ENCODE results near the gene TRAPPC8.
"Not testable (repeated sequence)": the region's sequence is repeated elsewhere in the genome, so short reads cannot be mapped to it uniquely, and the experiment has no call there.

TRAPPC8 gene

DNA sequence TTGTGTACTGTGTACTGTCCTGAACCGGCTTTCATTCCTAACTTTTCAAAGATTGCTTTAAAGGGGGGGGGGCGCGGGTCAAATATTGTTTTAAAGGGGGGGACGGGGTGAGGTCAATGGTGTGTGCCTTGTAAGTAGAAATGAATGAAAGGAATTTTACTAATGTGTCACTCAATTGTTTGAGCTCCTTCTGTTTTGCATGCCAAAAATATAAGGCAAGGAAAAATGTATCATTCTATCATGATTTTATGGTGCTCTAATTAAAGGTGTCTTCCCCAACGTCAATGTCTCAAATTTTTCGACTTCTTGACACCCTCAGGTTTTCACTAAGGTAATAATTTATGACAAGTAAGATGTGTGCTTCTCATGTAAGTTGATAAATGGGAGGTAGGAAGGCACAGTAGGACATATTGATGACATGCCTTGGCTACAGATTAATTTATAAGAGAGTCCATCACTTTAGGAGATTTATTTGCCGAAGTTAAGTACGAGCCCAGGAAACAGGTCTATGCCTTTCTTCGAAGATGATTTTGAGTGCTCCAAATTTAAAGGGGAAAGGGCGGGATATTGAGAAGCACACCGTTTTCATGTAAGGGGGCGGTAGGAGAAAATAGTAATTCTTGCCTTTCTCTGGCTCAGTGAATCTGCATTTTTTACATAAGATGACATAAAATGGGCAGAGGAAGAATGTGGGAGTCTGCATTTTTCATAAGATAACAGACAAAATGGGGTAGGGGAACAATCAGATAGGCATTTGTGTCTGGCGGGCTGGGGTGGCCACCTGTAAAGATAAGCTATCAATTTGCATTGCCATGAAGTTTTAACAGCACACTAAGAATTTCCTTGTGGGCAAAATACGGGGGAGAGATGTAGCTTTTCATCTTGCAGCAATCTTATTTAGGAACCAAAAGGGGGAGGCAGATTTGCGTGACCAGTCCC, 1.2 kb upstream of the TRAPPC8 start:
- no peak for DNase-seq (ENCODE audit: low read depth in 2 of 2)

DNA sequence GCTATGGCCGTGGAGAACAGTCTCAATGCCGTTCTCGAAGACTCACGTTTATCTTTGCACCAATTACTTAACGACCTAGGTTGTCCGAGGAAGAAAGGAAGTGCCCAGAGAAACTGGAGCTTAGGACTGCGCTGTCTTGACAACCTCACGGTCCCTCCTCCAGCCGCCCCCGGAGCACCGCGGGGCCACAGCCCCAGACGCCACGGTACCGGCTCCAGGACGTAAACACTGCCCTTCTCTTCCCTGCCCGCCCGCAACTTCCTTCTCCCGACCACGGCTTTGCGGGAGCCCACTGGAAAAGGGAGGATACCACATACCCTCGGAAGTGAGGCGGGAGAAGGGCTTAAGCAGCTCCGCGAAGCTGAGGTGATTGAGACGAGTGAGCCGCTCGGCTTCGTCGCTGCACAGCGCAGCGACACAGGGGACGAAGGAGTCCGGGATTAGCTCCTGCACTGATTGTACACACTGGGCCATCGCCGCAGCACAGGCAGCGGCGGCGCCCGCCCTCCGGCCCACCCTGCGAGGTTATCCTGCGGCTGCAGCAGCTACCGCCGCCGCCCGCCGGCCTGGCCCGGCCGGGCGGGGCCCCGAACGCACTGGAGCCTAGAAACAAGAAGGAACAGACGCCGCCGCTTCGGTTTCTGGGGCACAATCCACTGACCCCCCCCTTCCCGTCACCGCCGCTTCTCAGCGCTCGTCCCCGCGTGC, 483 bp downstream of the TRAPPC8 start:
- DNase-seq (ENCODE audit: low read depth in 2 of 2): no peak

DNA sequence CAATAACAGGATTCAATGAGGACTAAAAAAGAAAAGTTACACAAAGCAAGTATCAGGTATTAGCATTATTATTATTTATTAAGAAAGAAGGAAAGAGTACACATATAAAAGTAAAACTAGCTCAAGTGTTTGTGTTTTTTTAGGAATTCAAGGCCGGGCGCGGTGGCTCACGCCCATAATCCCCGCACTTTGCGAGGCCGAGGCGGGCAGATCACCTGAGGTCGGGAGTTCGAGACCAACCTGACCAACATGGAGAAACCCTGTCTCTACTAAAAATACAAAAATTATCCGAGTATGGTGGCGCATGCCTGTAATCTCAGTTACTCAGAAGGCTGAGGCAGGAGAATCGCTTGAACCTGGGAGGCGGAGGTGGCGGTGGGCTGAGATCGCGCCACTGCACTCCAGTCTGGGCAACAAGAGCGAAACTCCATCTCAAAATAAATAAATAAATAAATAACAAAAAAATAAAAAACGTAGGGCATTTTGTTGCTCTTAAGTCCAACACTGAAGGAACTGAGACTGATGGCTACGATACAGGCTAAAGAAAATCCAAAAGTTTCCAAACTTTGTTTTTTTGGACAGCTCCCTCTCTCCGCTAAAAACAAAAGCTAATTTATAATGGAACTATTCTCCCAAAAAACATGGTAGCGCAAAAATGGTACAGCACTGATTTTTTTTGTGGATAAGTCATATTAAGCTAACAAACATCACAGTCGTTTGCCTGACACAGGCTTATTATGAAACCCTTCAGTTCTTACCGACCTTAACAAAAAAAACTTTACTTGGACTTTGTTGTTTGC, 1.7 kb downstream of the TRAPPC8 start:
- no peak for DNase-seq (ENCODE audit: low read depth in 2 of 2)

DNA sequence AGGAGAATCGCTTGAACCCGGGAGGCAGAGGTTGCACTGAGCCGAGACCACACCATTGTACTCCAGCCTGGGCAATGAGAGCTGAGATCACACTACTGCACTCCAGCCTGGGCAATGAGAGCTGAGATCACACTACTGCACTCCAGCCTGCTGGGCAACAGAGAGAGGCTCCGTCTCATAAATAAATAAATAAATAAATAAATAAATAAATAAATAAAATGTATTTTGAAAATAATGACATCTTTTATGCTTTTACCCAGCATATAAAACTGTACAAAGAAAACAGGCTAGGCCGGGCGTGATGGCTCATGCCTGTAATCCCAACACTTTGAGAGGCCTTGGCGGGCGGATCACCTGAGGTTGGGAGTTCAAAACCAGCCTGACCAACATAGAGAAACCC, 8.2 kb downstream of the TRAPPC8 start:
- DNase-seq (ENCODE audit: low read depth in 2 of 2): not testable (repeated sequence)

DNA sequence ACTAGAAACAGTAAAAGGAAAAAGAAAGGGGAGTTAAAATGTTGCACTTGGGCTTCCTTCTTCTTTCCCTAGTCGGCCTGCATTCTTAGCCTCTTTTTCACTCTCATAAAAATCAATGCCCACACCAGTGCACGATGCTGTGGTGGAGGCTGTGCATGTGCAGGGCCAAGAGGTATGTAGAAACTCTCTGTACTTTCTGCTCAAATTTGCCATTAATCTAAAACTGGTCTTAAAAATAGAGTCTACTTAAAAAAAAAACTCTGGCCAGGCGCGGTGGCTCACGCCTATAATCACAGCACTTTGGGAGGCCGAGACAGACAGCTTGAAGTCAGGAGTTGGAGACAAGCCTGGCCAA, 11.1 kb downstream of the TRAPPC8 start:
- no peak for DNase-seq (ENCODE audit: low read depth in 2 of 2)

DNA sequence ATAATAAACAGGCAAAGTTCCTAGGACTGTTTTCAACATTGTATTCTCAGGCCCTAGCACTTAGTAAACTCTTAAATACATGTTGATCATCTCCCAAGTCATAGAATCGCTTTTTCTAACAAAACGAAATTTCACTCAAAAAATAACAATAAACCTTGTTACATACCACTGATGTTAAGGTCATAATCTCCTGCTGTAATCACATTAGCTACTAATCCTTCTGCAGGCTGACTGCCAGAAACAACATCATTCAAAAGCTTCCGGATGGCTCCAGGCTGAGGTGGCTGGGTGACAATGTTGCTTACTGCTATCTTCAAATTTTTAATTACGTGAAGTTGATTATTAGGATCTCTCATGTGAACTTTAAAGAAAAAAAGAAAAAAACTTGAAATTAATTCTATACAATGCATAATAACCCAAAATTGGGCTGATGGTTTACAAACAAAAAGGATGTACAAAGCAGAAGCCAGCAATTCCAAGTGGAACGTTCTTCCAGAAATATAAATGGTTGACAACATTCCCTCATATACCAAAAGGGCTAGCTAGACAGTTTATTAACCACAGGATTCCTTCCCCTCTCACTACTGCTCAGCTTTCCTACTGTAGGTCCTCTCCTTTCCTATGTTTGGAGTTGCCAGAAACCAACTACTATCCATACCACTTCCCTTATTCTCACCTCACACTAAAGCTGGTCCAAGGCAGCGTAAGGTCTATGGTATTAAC, 11.6 kb downstream of the TRAPPC8 start:
- no peak for DNase-seq (ENCODE audit: low read depth in 2 of 2)

DNA sequence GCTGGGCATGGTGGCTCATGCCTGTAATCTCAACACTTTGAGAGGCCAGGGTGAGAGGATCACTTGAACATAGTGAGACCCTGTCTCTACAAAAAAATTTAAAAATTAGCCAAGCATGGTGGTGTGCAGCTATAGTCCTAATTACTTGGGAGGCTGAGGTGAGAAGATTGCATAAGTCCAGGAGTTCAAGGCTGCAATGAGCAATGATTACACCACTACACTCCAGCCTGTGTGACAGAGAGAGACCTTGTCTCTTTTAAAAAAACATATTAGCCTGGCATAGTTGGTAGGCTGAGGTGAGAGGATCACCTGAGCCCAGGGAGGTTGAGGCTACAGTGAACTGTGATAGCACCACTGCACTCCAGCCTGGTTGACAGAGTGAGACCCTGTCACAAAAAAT, 13.7 kb downstream of the TRAPPC8 start:
- no peak for DNase-seq (ENCODE audit: low read depth in 2 of 2)

DNA sequence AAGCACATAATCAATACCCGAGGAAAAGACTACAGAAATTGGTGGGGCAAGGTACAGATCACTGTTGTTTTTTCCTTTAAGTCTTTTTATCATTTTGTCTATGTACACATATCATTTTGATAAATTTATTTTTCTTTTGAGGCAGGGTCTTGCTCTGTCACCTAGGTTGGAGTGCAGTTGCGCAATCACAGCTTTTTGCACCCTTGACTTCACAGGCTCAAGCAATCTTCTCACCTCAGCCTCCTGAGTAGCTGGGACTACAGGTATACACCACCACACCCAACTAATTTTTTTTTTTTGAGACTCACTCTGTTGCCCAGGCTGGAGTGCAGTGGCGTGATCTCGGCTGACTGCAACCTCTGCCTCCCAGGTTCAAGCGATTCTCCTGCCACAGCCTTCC, 15.9 kb downstream of the TRAPPC8 start:
- not testable (repeated sequence) for DNase-seq (ENCODE audit: low read depth in 2 of 2)

DNA sequence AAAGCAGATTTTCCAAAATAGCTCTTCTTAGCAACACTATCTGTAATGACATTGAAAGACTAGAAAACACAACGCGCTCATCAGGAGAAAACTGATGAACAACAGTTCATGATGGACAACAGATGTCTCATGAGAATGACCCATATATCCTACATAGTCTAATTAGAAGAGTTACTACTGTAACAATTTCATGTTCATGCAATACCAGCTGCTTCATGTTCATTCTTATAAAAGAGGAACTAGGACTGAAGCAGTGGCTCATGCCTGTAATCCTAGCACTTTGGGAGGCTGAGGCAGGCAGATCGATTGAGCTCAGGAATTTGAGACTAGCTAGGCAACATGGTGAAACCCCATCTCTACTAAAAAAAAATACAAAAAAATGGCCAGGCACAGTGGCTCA, 22.7 kb downstream of the TRAPPC8 start:
- no peak for DNase-seq (ENCODE audit: low read depth in 2 of 2)

DNA sequence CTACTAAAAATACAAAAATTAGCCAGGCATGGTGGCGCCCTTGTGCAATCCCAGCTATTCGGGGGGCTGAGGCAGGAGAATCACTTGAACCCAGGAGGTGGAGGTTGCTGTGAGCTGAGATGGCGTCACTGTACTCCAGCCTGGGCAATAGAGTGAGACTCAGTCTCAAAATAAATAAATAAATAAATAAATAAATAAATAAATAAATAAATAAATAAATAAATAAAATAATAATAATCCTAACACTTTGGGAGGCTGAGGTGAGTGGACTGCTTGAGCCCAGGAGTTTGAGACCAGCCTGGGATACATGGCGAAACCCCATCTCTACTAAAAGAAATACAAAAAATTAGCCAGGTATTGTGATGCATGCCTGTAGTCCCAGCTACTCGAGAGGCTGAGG, 23.6 kb downstream of the TRAPPC8 start:
- not testable (repeated sequence) for DNase-seq (ENCODE audit: low read depth in 2 of 2)

DNA sequence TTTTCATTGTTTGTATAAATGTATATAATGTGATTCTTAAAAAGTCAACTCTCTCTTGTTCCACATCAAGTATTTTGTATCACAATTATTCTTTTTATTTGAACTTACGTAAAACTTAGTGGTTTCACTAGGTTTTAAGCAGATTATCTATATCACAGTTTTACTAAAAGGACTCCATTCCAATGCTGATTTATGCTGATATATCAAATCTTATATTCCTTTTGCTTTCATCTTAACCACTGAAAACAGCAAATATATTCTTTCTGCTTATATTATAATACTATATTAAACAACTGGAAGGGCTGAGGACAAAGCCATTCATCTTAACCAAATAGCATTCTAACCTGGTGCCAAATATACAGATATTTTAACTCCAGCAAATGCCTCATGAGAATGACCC, 24.2 kb downstream of the TRAPPC8 start:
- no peak for DNase-seq (ENCODE audit: low read depth in 2 of 2)

DNA sequence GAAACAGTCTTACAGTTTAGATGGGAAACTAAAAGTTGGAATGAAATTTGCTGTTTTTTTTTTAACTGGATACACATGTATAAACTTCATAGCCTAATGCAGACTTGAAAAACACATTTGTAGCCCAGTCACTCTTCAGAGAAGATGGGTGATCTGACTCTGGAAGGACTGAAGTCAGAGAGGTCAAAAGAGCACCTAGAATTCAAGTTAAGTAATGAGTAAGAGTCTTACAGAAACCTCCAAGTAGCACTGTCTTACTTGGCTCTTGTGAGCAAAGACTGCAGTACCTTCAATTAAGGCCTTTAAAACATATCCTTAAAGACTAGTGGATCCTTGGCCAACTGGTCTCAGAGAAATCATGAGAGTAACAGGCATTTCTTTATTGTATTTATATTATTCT, 41.9 kb downstream of the TRAPPC8 start:
- no peak for DNase-seq (ENCODE audit: low read depth in 2 of 2)

DNA sequence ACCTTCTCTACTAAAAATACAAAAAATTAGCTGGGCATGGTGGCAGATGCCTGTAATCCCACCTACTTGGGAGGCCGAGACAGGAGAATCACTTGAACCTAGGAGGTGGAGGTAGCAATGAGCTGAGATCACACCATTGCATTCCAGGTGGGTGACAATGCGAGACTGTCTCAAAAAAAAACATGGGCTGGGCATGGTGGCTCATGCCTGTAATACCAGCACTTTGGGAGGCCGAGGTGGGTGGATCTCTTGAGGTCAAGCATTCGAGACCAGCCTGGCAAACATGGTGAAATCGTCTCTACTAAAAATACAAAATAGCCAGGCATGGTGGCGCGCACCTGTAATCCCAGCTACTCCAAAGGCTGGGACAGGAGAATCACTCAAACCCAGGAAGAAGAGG, 43.2 kb downstream of the TRAPPC8 start:
- DNase-seq (ENCODE audit: low read depth in 2 of 2): not testable (repeated sequence)

DNA sequence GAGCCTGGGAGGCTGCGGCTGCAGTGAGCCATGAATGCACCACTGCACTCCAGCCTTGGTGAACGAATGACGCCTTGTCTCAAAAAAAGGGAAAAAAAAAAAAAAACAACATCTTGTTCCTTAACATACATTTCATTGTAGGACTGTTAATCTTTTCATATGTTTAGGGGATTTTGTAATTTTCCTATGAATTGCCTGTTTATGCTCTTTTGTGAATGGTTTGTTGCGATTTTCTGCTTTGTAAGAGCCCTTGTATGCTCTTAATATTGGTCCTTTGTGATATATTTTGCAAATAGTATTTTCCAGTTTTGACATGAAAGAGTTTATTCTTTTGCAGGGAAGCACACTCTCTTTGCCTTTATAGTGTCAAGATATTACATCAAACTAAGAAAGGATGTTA, 50.0 kb downstream of the TRAPPC8 start:
- DNase-seq (ENCODE audit: low read depth in 2 of 2): no peak

DNA sequence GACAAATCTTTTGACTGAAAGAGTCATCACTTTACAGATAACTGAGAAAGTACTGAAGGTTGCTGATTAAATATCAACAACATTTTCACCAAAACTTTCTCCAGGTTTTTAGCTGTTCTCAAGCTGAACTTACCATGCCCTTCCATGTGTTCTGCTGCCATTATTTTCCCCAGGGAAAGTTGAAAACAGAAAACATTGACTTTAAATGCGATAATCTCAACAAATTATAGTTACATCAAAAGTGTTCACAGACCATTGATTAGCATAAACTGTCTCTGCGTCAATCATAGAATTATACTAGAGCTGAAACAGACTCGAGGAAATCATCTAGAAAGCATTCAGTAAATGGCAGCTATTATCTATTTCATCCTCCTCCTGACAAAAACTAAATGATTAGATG, 51.4 kb downstream of the TRAPPC8 start:
- DNase-seq (ENCODE audit: low read depth in 2 of 2): no peak

DNA sequence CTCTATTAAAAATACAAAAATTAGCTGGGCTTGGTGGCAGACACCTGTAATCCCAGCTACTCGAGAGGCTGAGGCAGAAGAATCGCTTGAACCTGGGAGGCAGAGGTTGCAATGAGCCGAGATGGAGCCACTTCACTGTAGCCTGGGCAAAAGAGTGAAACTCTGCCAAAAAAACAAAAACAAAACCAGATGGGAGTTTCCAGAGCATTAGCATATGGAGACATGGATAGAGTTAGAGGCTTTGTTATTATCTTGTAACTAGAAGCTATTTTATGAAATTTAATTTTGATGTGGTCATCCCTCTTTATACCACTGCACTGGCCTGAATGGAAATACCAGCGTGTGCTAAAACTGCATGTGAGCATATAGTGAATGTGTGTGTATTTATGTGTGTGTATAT, 58.9 kb downstream of the TRAPPC8 start:
- DNase-seq (ENCODE audit: low read depth in 2 of 2): no peak

DNA sequence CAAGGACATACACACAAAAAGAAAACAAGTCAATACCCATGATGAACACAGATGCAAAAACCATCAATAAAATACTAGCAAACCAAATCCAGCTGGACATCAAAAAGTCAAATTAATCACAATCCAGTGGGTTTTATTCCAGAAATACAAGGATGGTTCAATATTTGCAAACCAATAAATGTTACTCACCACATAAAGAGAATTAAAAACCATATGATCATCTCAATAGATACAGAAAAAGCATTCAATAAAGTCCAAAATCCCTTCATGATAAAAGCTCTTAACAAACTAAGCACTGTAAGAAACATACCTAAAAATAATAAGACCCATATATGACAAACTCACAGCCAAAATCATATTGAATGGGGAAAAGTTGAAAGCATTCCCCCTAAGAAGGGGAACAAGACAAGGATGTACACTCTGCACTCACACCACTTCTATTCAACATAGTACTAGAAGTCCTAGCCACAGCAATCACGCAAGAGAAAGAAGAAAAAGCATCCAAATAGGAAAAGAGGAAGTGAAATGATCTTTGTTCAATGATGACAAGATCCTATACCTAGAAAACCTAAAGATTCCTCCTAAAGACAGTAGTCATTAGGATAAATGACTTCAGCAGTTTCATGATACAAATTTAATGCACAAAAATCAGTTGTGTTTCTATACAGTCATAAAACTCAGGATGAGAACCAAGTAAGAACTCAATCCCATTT, 62.6 kb downstream of the TRAPPC8 start:
- DNase-seq (ENCODE audit: low read depth in 2 of 2): no peak

DNA sequence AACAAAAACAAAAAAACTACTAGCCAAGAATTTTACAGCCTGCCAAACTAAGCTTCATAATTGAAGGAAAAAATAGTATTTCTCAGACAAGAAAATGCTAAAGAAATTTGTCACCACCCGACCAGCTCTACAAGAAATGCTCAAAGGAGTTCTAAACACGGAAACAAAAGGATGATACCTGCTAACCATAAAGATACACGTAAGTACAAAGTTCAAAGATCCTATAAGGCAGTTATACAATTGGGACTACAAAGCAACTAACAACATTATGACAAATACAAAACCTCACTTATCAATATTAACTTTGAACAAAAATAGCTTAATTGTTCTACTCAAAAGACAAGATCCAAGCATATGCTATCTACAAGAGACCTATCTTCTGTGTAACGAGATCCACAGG, 64.6 kb downstream of the TRAPPC8 start:
- no peak for DNase-seq (ENCODE audit: low read depth in 2 of 2)

DNA sequence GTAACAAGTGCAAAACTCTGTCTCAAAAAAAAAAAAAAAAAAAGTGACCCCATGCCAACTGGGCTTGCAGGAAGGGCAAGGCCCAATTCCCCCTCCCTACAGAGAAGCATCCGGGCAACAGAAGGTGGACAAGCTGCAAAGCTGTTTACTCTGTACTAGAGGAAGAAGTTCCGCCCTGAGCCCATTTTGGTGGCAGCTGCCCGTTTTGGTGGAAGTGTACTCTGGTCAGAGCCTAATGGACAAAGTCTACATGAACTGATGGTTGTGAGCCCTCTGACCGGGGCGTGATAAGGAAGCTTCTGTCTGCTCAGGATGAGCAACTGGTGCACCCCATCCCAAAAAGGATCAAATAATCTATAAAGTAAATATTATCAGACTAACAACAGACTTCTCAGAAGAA, 65.0 kb downstream of the TRAPPC8 start:
- no peak for DNase-seq (ENCODE audit: low read depth in 2 of 2)

DNA sequence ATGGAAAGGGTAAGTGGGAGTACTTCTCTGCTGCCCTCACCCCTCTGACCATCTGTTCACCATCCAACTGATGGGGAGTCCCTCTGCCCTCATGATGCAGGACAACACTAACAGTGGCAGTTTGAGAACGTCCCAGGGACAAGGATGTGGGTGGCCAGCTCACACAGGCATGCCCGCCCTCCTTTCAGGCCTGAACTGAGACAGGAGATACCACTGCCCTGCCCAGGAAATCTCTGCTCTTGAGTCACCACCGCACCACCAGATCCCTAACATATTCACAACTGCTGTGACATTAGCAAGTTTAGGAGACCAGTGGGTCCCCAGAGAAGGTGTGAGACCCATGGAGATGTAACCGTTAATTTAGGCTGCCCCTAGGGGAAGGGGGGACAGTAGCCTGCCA, 66.2 kb downstream of the TRAPPC8 start:
- DNase-seq (ENCODE audit: low read depth in 2 of 2): no peak

DNA sequence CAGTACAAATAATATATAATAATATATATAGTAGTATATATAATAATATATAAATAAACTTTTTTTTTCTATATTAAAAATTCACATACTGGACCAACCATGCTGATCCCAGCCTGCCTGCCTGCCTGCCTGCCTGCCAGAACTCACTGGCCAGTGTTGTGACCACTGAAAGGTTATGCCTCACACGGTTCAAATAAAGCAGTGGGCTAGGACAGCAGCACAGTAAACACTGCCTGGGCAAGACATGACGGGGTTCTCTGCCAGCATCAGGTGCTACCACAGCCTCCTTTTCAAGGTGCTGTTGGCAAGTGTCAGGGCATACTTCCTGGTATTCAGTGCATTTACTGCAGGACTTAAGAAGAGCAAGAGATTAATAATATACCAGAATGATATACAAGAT, 67.6 kb downstream of the TRAPPC8 start:
- no peak for DNase-seq (ENCODE audit: low read depth in 2 of 2)

All from stimulated activated CD4-positive, alpha-beta T cell treated with anti-CD3 and anti-CD28 coated beads, Interleukin-15, amount 100 ng/mL, for 48 hours (primary cell).